ENCODE measurements around the gene SLIT3.

Gene SLIT3

DNA sequence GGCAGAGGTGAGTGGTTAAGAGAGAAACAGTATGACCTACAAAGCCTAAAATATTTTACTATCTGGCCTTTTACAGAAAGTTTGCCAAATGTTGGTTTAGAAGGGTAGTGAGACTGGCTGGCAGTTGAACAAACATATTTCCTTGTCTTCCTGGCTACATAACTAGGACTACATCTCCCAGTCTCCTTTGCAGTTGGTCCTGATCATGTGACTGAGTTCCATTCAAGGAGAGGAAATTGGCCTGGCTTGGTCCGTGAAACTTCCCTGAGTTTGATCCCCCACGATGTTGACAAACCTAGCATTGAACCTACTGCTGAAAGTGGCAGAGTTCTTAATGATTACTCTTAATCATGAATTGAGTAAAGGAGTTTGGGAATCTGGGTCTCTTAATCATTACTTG, 280.8 kb downstream of the SLIT3 start:
- DNase-seq: no peak

DNA sequence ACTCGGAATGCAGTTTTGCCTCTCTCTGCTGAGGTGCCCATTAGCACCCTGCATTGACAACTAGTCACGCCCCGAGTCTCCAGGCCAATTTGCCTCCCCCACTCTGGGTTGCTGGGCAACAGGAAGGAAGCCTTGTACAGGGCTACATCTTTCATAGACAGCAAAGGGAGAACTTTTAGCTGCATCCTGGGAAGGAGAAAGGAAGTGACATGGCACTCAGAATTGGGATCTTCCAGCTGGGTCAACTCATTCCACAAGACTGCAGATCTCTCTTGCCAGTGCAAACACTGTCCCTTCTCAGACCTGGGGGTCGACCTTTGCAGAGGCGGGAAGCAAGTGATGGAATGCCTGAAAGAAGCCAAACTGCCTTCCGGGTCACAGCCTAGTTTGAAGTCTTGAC, 282.0 kb downstream of the SLIT3 start:
- DNase-seq: no peak

DNA sequence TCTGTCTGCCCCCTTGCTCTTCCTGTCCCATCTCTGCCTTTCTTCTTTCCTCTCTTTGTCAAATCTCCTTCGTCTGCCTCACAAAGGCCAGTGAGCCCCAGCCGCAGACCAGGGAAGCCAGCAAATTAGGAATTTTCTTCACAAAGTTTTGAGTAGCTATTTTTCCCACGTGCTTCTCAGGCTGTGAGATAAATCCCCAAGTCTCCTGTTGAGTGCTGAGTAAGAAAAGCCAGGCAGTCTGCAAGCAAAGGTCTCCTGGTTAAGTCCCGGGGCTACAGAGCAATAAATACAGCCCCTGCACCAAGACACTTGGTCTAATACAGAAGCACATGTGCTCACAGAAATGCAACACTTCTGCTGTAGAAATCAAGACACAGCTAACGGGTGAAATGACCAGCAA, 284.9 kb downstream of the SLIT3 start:
- DNase-seq: no peak

DNA sequence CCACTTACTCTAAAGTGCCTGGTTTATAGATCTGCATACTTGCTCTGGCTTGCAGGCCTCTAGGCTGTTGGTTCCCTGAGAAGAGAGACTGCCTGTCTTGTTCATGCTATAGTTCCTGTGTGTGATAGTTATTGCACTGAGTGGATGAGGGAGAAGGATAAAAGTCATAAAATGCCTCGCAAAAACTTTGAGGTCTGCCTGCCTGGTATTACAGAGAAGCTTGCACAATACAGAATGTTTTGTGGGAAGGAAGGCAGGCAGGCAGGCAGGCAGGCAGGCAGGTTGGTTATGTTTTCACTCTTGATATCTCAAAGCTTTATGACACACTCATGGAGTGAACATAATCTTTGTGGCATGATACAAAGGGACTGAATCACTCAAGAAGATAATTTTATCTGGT, 287.1 kb downstream of the SLIT3 start:
- DNase-seq: no peak

DNA sequence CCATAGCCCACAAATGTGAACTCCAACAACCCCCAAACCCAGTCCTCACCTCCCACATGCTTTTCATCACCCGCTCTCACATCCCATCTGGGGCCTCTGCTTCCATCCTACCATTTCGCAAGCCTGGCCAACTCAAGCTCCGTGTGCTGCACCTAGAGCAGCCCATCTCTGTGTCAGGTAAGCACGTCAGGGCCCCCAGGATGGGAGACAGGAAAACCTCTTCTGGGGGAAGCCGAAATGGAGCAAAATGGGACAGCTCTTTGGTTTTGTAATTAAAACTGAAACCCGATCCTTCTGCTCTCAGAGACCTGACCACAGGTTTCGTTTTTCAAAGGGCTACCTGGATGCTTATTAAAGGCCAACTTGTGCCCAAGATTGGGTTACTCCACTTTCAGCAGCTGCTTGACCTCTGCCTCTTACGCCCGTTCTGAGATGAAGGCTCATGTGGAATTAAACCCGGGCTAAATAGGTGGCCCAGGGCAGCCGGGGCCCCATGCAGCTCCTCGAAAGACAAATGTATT, 287.7 kb downstream of the SLIT3 start:
- no peak for DNase-seq

DNA sequence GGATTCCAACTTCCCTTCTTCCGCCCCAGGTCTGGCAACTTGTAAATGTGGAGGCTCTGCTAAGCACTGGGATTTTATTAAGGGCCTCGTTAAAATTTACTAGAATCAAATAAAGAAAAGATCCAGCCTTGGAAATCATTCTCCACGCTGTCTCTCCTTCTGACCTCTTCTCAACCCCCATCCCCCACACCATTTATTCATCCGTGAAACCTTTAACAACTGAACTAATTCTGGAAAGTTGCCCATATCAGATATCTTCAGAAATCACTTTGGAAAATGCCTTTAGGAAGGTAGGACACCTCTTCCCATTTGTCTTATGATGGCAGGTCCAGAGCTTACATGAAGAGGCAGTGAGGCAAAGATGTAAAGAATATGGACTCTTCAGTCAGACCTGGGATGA, 288.5 kb downstream of the SLIT3 start:
- no peak for DNase-seq

DNA sequence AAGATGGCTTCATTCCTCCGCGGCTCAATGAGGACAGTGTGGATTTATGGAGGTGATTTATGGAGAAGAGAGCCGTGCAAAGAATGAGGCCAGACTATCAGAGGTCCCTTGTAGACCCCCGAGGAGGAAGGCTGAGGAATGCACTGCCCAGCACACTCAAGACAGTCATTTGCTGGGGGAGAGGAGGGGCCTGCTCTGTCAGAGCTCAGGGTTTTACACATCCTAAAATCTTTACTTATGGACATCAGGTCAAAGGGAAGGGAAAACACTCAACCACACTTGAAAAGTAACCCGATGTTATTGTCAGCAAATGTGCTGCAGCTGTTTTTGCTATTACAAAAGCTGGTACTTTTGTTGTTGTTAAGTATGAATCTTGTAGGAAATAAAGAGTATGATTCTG, 289.5 kb downstream of the SLIT3 start:
- DNase-seq: no peak

DNA sequence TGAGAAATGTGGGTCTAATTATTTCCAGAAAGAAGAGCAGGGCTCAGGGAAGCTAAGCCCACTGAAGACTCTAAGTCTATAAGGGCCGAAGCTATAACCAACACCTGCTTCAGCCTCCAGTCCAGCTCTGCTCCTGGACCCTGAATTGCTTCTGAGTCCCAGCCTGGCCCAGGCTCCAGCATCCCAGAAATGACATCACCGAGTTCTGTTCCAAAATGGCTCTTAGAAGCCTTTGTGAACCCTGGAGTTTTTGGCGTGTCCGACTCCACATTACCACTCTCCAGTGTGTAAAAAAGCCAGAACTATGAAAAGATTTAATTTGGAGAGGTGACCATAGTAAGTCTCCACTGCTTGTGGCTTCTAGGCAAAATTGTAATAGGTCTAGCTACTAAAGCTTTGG, 289.9 kb downstream of the SLIT3 start:
- DNase-seq: no peak

DNA sequence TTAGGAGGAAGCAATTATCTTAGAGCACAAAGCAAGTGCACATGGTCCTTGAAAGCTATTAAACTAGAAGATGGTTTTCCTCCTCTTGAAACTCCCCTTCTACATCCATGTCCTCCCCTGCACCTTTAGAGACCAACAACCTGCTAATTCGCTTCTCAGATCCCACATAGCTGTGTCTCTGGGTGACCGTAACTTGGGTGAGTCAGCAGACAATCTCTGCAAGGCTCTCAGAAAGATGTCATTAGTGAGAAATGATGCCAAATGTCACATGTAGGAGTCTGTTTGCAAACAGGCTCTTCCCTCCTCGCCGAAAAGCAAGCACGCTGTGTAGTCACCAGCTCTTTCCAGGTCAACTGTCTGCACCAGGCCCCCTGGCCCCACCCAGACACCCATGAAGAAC, 291.8 kb downstream of the SLIT3 start:
- no peak for DNase-seq

DNA sequence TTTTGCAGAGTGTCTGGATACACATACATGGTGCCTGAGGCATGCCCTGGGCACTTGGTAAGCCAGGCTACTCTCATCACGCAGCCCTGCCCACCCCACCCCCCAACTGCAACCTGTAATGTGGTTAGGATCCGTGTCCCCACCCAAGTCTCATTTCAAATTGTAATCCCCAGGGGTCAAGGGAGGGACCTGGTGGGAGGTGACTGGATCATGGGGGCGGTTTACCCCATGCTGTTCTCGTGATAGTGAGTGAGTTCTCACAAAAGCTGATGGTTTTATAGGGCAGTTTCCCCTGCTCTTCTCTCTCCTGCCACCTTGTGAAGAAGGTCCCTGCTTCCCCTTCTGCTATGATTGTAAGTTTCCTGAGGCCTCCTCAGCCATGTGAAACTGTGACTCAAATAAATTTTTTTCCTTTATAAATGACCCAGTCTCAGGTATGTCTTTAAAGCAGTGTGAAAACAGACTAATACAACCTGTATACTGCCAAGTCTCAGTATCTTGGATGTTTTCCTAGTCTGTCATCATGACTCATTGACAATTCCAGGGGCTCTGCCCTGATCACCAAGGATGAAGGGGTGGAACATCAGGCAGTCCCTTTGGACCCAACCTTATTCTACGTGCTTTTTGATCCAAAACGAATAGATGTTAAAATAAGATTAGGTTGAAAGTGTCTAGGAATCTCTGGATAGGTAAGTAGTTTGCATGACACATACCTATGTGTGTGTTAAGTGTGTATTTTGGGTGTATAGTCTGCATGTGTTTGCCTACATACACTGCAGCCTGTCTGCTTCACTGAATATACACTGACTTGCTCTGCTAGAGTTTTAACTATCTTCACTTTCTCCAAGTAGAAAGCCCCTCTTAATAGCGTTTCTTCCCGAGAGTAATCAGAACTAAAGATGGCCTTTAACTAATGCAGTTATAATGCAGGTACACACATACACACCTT, 293.8 kb downstream of the SLIT3 start:
- no peak for DNase-seq

DNA sequence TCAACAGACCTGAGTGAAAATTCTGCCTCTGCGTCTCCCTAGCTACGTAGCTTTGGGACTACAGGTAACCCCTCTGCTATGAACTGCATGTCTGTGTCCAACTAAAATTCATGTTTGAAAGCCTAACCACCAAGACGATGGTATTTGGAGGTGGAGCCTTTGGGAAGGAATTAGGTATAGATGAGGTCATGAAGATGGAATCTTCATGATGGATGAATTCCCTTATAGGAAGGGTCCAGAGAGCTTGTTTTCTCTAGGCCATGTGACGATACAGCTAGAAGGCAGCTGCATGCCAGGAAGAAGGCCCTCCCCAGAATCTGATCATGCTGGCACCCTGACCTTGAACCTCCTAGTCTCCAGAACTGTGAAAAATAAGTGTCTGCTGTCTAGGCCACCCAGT, 296.4 kb downstream of the SLIT3 start:
- DNase-seq: no peak

DNA sequence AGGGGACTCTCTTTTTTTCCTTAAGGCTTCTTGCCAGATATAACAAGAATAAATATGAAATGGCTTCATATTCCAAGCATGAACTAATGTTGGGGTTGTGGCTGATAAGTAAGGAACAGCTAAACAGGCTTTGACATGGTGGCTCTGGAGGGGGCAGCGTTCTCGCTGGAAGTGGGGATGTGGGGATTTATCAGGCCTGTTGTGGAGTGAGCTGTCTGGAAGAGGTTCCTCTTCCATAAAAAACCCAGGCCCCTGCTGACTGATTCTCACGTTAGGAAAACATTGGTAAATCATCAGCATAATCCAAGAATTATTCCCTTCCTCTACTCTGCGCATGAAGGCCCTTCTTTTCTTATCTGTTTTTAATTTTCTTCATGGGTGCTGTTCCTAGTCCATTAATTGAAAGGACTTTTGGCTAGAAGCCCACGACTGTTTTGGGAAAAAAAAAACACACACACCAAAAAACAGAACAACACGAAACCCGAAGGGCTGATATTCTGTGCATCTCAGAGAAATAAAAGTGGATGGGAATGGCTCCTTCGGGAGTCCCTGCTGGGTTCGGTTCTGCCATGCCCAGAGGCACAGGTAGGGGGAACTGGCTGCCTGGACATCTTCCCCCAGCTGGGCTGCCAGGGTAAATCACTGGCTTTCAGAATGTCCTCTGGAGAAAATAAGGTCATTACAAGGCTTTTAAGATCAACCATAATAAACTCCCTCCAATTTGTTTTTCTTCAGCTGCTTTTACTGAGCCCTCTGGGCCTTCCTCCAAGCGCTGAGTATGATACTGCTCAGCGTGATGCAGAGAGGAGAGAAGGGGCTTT, 297.0 kb downstream of the SLIT3 start:
- DNase-seq: no peak

DNA sequence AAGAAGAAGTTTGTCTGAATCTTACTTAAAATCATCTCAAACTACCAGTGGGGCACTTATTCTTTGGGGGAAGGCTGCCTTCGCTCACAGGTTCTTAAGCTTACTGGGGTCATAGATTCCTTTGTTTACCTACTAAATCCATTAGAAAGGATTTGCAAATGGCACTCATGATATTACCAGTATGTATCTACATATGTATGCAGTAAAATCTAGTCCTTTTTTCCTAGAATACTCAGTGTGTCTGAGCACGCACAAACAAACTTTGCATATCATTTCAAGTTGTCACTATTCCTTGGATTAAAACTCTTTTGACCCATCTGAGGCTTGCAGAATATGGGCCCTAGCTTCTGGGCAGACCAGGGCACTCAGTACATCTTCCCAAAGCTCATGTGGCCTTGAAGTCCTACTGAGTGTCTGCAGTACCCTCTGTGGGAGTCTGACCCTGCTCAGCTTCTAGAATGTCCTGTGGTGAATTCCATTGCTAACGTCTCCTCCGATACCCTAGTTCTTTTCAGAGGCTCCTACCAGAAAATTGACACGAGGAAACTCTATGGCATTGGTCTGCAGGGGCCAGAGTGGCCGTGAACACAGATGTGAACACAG, 297.9 kb downstream of the SLIT3 start:
- DNase-seq: no peak

DNA sequence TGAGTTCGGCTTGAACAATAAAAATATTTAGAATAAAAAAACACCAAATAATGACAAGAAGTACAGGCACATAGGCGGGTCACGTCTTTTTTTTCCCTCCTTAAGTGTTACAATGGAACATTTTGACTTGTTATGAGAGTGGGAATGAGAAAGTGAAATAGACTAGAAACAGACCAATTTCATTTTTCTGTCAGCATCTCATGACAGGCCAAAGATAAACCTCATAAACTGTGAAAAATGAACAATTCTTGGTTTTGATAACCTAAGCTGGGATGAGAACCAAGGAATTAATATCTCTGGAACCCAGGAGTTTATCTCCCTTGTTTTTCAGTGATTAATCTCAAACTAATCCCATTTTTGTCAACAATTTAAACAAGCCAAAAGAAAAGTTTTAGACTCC, 299.5 kb downstream of the SLIT3 start:
- no peak for DNase-seq

DNA sequence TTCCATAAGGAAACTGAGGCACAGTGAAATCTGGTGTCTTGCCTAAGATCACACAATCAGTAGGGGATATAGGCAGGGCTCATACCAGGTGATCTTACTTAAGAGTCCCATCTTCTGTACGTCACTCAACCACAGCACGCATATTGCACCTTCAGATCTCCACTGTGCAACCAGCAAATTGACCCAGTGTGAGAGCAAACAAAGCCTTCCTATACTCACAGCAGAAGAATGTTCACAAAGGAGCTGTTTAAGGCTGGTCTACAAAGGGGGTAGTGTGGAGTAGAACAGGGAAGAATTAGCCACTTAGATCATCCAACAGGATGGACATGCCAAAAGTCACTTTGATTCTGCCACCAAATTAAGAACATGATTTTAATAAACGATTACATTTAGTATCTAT, 305.9 kb downstream of the SLIT3 start:
- no peak for DNase-seq

DNA sequence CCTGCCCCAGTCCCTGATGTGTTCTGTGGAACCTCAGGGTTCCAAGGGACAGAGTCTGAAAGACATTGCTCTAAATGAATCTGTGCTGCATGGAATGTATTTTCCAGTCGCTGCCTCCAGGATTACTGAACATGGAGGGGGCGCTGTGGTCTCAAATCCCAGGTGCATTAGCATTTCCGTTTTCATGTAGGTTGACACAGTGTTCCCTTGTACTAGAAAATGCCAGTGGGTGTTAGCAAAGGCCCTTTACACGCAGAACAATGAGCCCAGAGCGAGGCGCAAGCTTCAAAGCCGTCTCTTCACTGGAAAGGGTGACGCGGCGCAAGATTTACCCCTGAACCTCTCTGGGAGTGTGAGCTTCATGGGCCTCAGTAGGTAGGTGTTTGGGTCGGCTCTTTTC, 308.3 kb downstream of the SLIT3 start:
- no peak for DNase-seq

DNA sequence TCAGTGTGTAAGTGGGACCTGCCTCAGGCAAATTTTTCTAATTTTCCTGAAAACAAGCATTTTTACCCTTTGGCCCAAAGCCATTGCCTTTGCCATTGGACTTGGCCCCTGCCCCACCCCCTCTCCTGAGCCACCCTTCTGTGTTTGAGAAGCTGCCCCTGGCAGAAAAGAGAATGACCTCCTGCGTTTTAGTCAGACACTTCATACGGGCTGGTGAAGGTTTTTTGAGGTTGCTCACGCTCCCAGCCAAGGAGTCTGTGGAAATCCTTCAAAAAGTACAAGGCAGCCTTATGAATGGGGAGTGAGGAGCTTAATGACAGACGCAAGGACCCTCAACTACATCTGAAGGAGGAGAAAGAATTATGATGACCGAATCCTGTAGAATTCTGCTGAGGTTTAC, 308.9 kb downstream of the SLIT3 start:
- DNase-seq: no peak

DNA sequence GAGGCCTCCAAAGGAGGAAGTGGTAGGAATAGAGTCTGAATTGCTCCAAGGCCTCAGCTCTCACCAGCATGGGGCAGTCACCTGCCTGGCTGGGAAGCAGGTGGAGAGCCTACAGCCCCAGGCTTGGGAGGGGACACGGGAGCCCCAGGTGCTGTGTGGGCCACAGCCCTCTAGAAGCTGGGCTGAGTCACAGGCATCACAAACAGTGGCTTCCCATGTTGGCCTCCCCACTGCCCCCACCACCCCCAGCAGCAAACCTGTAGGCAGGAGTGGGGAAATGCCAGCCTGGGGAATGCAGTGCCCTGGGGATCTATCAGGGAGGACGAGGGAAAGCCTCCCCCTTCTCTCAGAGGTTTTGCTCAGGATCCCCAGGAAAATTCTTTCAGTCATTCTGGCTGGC, 309.6 kb downstream of the SLIT3 start:
- no peak for DNase-seq

DNA sequence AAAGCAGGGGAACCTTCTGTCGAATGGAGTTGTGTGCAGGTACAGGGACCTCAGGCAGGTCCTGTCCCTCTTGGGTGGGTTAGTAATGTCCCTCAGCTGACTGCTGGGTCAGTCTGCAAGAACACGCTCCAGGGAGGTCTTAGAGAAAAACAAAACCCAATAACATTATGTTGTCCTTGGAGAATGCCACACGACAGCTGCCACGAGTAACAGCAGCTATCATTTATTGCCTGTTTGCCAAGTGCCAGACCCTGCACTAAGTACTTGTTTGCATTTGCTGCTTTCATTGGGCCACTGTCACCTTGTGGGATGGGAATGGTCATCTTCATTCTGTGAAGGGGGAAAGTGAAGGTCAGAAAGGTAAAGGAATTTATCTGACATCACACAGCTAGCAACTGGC, 310.3 kb downstream of the SLIT3 start:
- DNase-seq: no peak

DNA sequence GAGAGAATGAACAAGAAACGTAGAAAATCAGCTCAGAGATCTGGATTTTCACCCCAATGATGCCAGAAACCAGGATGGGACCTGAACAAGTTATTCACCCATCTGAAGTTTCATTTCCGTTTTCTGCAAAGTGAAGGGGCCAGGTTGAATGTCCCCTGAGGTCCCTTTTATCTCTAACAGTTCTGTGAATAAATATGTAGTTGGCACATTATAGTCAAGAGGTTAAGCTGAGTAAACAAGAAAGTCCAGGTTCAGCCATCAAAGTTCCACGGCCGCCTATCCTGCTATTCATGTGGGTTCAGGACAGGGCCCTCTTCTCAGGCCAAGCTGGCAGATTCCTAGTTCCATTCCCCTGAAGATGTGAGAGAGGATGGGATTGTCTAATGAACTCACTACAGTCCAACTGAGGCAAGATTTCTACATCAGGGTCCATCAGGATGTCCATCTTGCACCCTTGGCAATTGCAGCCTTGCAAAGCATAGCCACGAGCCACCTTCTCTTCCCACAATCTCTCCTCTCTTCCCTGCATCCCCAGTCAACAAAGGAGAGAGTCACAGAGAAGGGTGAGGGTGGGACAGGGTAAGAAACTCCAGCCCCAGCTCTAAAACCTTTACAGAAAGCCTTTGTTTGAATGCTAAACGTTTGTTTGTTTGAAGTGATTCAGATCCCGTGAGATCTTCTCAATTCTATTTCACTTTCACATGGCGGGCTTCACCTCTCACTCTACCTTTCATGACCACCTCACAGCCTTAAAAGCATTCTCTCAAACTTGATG, 311.0 kb downstream of the SLIT3 start:
- DNase-seq: no peak

DNA sequence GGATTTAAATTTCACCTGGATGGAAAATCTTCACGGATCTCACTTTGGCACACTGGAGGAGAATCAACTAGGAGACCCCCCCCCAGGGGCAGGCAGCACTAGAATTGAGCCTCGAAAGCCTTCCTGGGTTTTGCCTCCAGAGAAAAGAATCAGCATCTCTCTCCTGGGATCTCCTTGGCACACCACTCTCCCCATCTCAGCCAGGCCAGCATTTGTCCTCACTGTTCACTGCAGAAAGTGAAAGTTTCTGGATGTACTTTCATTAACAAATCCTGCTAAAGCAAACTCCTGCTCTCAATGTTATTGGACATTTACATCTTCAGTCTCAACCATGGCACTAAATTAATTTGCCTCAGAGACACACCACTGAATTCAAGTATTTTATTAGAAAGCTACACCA, 312.2 kb downstream of the SLIT3 start:
- no peak for DNase-seq

DNA sequence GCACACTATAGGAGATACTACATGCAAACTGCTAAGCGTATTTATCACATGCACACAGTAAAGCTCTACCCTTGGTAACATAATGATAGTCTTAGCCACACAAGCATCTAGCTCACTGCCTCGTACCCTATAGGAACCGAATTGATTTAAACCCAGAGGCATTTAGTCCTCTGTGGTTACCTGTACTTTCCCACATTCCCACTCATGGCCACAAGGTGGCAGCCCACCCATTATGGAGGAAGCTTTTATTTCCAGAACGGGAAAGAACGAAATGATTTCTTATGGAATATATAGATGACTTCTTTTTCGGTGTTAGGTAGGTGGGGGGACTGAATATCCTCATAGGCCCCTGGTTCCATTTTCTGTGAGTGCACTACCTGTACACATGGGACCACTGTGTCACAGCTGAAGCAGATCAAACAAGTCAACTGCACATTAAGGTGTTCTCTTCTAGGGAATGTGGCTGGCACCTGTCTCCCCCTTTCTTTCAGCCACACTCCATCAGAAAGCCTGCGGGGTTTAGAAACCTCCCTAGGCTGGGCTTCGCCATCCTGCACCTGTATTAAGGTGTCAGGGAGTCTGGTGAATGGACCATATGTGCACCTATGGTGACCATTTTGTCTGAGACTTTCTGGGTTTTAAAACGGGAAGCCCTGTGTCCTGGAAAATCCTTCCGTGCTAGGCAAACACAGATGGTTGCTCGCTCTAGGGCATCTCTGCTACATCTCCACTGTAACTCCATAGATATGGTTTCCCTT, 313.2 kb downstream of the SLIT3 start:
- DNase-seq: peak; percentile 70 to 77 (median 74)
